Liver (tissue), 9 donors: ENCODE measurements around the gene KRTAP29-1. TPM values are rescaled to one million over a fixed set of nuclear protein-coding genes. Genes with fewer than 3 reads are reported as not detected.

Experiments
- DNase-seq: peaks from one replicate; pipeline ENCODE4 v3.0.0-alpha.2; 2017; ENCODE audit warnings: low spot score
- H3K27ac ChIP-seq, 2 donors: one replicate each; pipeline ENCODE4 v1.7.0; 2013; ENCODE audit warnings: inconsistent platforms in 2 of 2, low read length in 2 of 2, control low read depth in 1 of 2, low read depth in 1 of 2, mild to moderate bottlenecking in 1 of 2
- H3K27me3 ChIP-seq, 4 donors: one replicate each; pipeline versions ENCODE4 v1.6.1 to v1.7.0; 2013; ENCODE audit warnings: low read length in 3 of 4, inconsistent platforms in 1 of 4, mild to moderate bottlenecking in 1 of 4, moderate library complexity in 1 of 4; ENCODE audit not compliant: control insufficient read depth in 4 of 4, insufficient read depth in 4 of 4
- H3K36me3 ChIP-seq, 4 donors: one replicate each; pipeline versions ENCODE4 v1.6.1 to v1.7.0; 2013; ENCODE audit warnings: low read length in 3 of 4, mild to moderate bottlenecking in 3 of 4, low read depth in 1 of 4, moderate library complexity in 1 of 4; ENCODE audit not compliant: control insufficient read depth in 4 of 4, insufficient read depth in 3 of 4
- H3K4me1 ChIP-seq, 4 donors: one replicate each; pipeline versions ENCODE4 v1.6.1 to v1.7.0; 2013; ENCODE audit warnings: low read length in 3 of 4, mild to moderate bottlenecking in 3 of 4, moderate library complexity in 1 of 4; ENCODE audit not compliant: control insufficient read depth in 4 of 4, insufficient read depth in 4 of 4
- H3K4me3 ChIP-seq, 3 donors: one replicate each; pipeline versions ENCODE4 v1.6.1 to v1.7.0; 2013; ENCODE audit warnings: low read length in 3 of 3, control low read depth in 1 of 3, low read depth in 1 of 3, mild to moderate bottlenecking in 1 of 3
- H3K9ac ChIP-seq, 2 donors: one replicate each; pipeline ENCODE4 v1.7.0; 2013; ENCODE audit warnings: low read length in 2 of 2, mild to moderate bottlenecking in 2 of 2, moderate library complexity in 2 of 2, control low read depth in 1 of 2, low read depth in 1 of 2
- H3K9me3 ChIP-seq, 4 donors: one replicate each; pipeline versions ENCODE4 v1.6.1 to v1.7.0; 2013; ENCODE audit warnings: low read length in 3 of 4; ENCODE audit not compliant: control insufficient read depth in 4 of 4
- EGR1 ChIP-seq, 2 donors: IDR thresholded peaks; 2 replicates each; pipeline ENCODE4 v1.6.1; 2016 to 2018; ENCODE audit warnings: antibody characterized with exemption in 2 of 2, low read depth in 2 of 2
- FOXA1 ChIP-seq: IDR thresholded peaks from 2 replicates; pipeline ENCODE4 v1.6.1; 2016; ENCODE audit warnings: antibody characterized with exemption
- FOXA2 ChIP-seq: IDR thresholded peaks from 2 replicates; pipeline ENCODE4 v1.6.1; 2016; ENCODE audit warnings: antibody characterized with exemption
- HNF4A ChIP-seq, 2 donors: conservative IDR thresholded peaks; 2 replicates each; pipeline ENCODE4 v1.6.1; 2016; ENCODE audit warnings: antibody characterized with exemption in 2 of 2, mild to moderate bottlenecking in 2 of 2
- JUND ChIP-seq, 2 donors: IDR thresholded peaks; 2 replicates each; pipeline ENCODE4 v1.6.1; 2016; ENCODE audit warnings: antibody characterized with exemption in 2 of 2
- NR2F2 ChIP-seq: IDR thresholded peaks from 2 replicates; pipeline ENCODE4 v1.6.1; 2016; ENCODE audit warnings: antibody characterized with exemption
- REST ChIP-seq: IDR thresholded peaks from 2 replicates; pipeline ENCODE4 v1.6.1; 2016; ENCODE audit warnings: antibody characterized with exemption, mild to moderate bottlenecking
- SP1 ChIP-seq: IDR thresholded peaks from 2 replicates; pipeline ENCODE4 v1.6.1; 2018; ENCODE audit warnings: antibody characterized with exemption, mild to moderate bottlenecking
- TAF1 ChIP-seq: conservative IDR thresholded peaks from 2 replicates; pipeline ENCODE4 v1.6.1; 2016; ENCODE audit warnings: antibody characterized with exemption, mild to moderate bottlenecking
- YY1 ChIP-seq: IDR thresholded peaks from 2 replicates; pipeline ENCODE4 v1.6.1; 2016; ENCODE audit warnings: antibody characterized with exemption, mild to moderate bottlenecking
- whole genome bisulfite sequencing: extraction: QIAGEN DNeasy Blood & Tissue Kit; methylation state at CpG from one replicate; pipeline ENCODE4 v1.1.7; 2013; 5-methylcytosine and 5-hydroxymethylcytosine counted together
- polyA plus RNA-seq, 2 donors: library from polyadenylated mRNA; stranded (reverse) in 1 of 2; unstranded in 1 of 2; fragments of 200-250 nt in 1 of 2; fragments of >200 nt in 1 of 2; fragmentation: Nextera tagmentation in 1 of 2; extraction: Ambion mirVana in 1 of 2; gene quantifications; one replicate each; pipeline versions ENCODE4 v1.2.1 to v1.2.3, GENCODE V29; 2013 to 2015
- total RNA-seq, 2 donors: library from RNA; depleted of rRNA; stranded (reverse); fragments of >200 nt; gene quantifications; one replicate each; pipeline ENCODE4 v1.2.3, GENCODE V29; 2014
- TF ChIP-seq, protein P1 (sequence below): fragments of 150-350 bp; IDR thresholded peaks from 2 replicates; pipeline ENCODE4 v1.5.1; 2017; ENCODE audit warnings: improper control_type of control experiment, low read depth, low read length; ENCODE audit not compliant: missing input control
- TF ChIP-seq, protein P2 (sequence below): IDR thresholded peaks from 2 replicates; pipeline ENCODE4 v1.6.1; 2016; ENCODE audit warnings: antibody characterized with exemption
- donor health status: healthy.
- donor health status: healthy.
- donor health status: healthy.
- donor health status: healthy.
- donor health status: healthy.

The KRTAP29-1 gene
- total and polyA plus RNA-seq, 4 donors = not detected

DNA sequence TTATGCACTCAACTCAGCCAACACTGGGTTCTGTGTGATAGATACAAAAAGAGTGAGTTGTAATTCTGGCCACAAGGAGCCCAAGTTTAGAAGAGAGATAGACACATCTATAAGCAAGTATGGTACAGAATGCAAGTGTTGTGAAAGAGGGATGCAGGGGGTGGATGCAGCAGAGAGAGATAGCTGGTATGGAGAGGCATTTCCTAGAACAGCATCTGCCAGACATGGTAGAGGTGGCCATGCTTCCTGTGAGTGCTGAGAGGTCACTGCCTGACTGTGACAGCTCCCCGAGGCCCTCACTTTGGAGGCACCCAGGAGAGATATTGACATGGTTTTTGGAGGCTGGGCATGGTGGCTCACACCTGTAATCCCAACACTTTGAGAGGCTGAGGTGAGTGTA is 8.5 kb upstream of the KRTAP29-1 start:
- Histone ChIP-seq H3K9ac (no peak overlapping the region), H3K9me3 (no peaks in the 10 kb centered on the region), H3K36me3 (no peaks in the 10 kb centered on the region), H3K4me3 (no peak overlapping the region), H3K27ac (no peak overlapping the region), H3K4me1 (no peaks in the 10 kb centered on the region), H3K27me3 (peaks cover 0 to 14% (median 0%) of the 10 kb centered on the region in 4 donors)
- no peak for DNase-seq
- WGBS = 85% methylated on average over 1 of the region's 1 CpG
- TF ChIP-seq YY1 = no peak
- TF ChIP-seq FOXA1 = no peak
- TF ChIP-seq HNF4A (conservative IDR thresholded peaks at IDR 0.05) = no peak
- TF ChIP-seq TAF1 = no peak
- TF ChIP-seq FOXA2 = no peak
- TF ChIP-seq REST = no peak
- TF ChIP-seq, protein P1, sequence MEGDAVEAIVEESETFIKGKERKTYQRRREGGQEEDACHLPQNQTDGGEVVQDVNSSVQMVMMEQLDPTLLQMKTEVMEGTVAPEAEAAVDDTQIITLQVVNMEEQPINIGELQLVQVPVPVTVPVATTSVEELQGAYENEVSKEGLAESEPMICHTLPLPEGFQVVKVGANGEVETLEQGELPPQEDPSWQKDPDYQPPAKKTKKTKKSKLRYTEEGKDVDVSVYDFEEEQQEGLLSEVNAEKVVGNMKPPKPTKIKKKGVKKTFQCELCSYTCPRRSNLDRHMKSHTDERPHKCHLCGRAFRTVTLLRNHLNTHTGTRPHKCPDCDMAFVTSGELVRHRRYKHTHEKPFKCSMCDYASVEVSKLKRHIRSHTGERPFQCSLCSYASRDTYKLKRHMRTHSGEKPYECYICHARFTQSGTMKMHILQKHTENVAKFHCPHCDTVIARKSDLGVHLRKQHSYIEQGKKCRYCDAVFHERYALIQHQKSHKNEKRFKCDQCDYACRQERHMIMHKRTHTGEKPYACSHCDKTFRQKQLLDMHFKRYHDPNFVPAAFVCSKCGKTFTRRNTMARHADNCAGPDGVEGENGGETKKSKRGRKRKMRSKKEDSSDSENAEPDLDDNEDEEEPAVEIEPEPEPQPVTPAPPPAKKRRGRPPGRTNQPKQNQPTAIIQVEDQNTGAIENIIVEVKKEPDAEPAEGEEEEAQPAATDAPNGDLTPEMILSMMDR = no peak
- TF ChIP-seq, protein P2, sequence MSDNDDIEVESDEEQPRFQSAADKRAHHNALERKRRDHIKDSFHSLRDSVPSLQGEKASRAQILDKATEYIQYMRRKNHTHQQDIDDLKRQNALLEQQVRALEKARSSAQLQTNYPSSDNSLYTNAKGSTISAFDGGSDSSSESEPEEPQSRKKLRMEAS = no peak
- TF ChIP-seq NR2F2 = no peak
- no peak for TF ChIP-seq SP1
- no peak for TF ChIP-seq EGR1 (IDR thresholded peaks at IDR 0.05; ENCODE audit: low read depth in 2 of 2)

DNA sequence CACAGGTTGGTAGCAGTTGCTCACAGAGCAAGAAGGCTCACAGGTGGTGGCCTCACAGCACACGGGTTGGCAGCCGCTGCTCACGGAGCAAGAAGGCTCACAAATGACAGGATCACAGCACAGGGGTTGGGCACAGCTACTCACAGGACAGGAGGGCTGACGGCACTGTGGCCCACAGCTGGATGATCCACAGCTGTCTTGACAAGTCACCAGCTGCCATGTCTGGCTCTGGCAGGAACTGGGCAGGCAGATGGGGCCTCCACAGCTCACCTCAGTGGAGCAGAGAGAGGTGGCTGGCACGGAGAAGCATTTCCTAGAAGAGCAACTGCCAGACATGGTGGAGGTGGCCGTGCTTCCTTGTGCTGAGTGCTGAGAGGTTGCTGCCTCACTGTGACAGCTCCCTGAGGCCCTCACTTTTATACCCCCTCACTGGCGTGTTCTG is 6.3 kb upstream of the KRTAP29-1 start, which contains the start of gene KRTAP16-1:
TSS of gene KRTAP16-1 (minus strand) at position 392 of the 442 bp plus-strand sequence. CDS start at position 336, 56 bp downstream.
- no peak within 1 kb of the TSS for H3K9ac ChIP-seq

More for the DNA sequence above, 6.3 kb upstream of the KRTAP29-1 start, which contains the start of gene KRTAP16-1:
- H3K27me3 ChIP-seq = peaks cover 0 to 14% (median 0%) of the 10 kb centered on the region in 4 donors
- no peaks in the 10 kb centered on the region for H3K36me3 ChIP-seq
- WGBS = 65% methylated on average over 7 of the region's 7 CpGs
- H3K27ac ChIP-seq = peak within 1 kb of the TSS in 1 of 2 donors; percentile 25
- H3K9me3 ChIP-seq = no peaks in the 10 kb centered on the region
- H3K4me3 ChIP-seq = no peak within 1 kb of the TSS
- TF ChIP-seq JUND (IDR thresholded peaks at IDR 0.05) (no peak), FOXA2 (no peak)
- TF ChIP-seq, protein P1 = no peak
- H3K4me1 ChIP-seq = no peaks in the 10 kb centered on the region
- no peak for DNase-seq
